Measurements from ENCODE around the gene SUCO. TPM values are rescaled to one million over a fixed set of nuclear protein-coding genes. Genes with fewer than 3 reads are reported as not detected.

Gene SUCO
- total RNA-seq, 3 donors from 2014 or later (not counting 1 experiment from before 2014, with no cell fraction given) = 86.0 to 97.5 (median 96.0) TPM

GRCh38 chr1:172654535-172654934 lies 121.6 kb downstream of the SUCO start:
- TF ChIP-seq, protein P1, sequence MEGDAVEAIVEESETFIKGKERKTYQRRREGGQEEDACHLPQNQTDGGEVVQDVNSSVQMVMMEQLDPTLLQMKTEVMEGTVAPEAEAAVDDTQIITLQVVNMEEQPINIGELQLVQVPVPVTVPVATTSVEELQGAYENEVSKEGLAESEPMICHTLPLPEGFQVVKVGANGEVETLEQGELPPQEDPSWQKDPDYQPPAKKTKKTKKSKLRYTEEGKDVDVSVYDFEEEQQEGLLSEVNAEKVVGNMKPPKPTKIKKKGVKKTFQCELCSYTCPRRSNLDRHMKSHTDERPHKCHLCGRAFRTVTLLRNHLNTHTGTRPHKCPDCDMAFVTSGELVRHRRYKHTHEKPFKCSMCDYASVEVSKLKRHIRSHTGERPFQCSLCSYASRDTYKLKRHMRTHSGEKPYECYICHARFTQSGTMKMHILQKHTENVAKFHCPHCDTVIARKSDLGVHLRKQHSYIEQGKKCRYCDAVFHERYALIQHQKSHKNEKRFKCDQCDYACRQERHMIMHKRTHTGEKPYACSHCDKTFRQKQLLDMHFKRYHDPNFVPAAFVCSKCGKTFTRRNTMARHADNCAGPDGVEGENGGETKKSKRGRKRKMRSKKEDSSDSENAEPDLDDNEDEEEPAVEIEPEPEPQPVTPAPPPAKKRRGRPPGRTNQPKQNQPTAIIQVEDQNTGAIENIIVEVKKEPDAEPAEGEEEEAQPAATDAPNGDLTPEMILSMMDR (IDR thresholded peaks at IDR 0.05) = no peak
- Histone ChIP-seq H3K27ac (ENCODE audit: low read length) (no peak overlapping the region), H3K4me1 (ENCODE audit: control insufficient read depth, insufficient read depth, low read length) (peaks cover 13% of the 10 kb centered on the region), H3K27me3 (ENCODE audit: control insufficient read depth, insufficient read depth, low read length) (no peaks in the 10 kb centered on the region), H3K9me3 (ENCODE audit: control insufficient read depth, insufficient read depth, low read length) (no peaks in the 10 kb centered on the region), H3K36me3 (ENCODE audit: control insufficient read depth, insufficient read depth, low read length) (no peaks in the 10 kb centered on the region), H3K4me3 (ENCODE audit: low read length) (no peak overlapping the region)
- Mint-ChIP-seq H3K9me3 (no peaks in the 10 kb centered on the region), H3K4me1 (peaks cover 26 to 35% of the 10 kb centered on the region in 2 donors), H3K27me3 (ENCODE audit: low read depth in 2 of 2) (no peaks in the 10 kb centered on the region), H3K36me3 (no peaks in the 10 kb centered on the region), H3K4me3 (no peak overlapping the region), H3K27ac (no peak overlapping the region)
- DNase-seq (no peak), ATAC-seq (no peak)
- intact Hi-C loops (cut with micrococcal nuclease) = no loop called here
- WGBS (ENCODE audit: insufficient coverage) = 91% methylated on average over 1 of the region's 2 CpGs

GRCh38 chr1:172656576-172656975 lies 123.6 kb downstream of the SUCO start:
- Mint-ChIP-seq H3K4me3 (peak overlapping the region; percentile 32), H3K9me3 (no peaks in the 10 kb centered on the region), H3K4me1 (peaks cover 42 to 52% of the 10 kb centered on the region in 2 donors), H3K27ac (peak overlapping the region in 1 of 2 donors; percentile 15), H3K36me3 (peaks cover 11% of the 10 kb centered on the region), H3K27me3 (ENCODE audit: low read depth in 2 of 2) (no peaks in the 10 kb centered on the region)
- H3K27me3 ChIP-seq (ENCODE audit: control insufficient read depth, insufficient read depth, low read length) = no peaks in the 10 kb centered on the region
- ATAC-seq (no peak), DNase-seq (no peak)
- H3K27ac ChIP-seq (ENCODE audit: low read length) = no peak overlapping the region
- no peaks in the 10 kb centered on the region for H3K36me3 ChIP-seq (ENCODE audit: control insufficient read depth, insufficient read depth, low read length)
- intact Hi-C loops (cut with micrococcal nuclease) = no loop called here
- H3K4me1 ChIP-seq (ENCODE audit: control insufficient read depth, insufficient read depth, low read length) = peaks cover 13% of the 10 kb centered on the region
- H3K4me3 ChIP-seq (ENCODE audit: low read length) = no peak overlapping the region
- TF ChIP-seq, protein P1 (IDR thresholded peaks at IDR 0.05) = no peak
- no peaks in the 10 kb centered on the region for H3K9me3 ChIP-seq (ENCODE audit: control insufficient read depth, insufficient read depth, low read length)
- 93% methylated on average over 6 of the region's 6 CpGs for WGBS (ENCODE audit: insufficient coverage)

GRCh38 chr1:172657586-172657985 lies 124.6 kb downstream of the SUCO start:
- H3K4me1 Mint-ChIP-seq = peaks cover 50 to 62% of the 10 kb centered on the region in 2 donors
- peaks cover 11% of the 10 kb centered on the region for H3K36me3 Mint-ChIP-seq
- H3K36me3 ChIP-seq (ENCODE audit: control insufficient read depth, insufficient read depth, low read length) = no peaks in the 10 kb centered on the region
- no peaks in the 10 kb centered on the region for H3K9me3 ChIP-seq (ENCODE audit: control insufficient read depth, insufficient read depth, low read length)
- H3K27me3 ChIP-seq (ENCODE audit: control insufficient read depth, insufficient read depth, low read length) = no peaks in the 10 kb centered on the region
- no peaks in the 10 kb centered on the region for H3K9me3 Mint-ChIP-seq
- TF ChIP-seq, protein P1 (IDR thresholded peaks at IDR 0.05) = no peak
- intact Hi-C loops (cut with micrococcal nuclease) = no loop called here
- H3K4me1 ChIP-seq (ENCODE audit: control insufficient read depth, insufficient read depth, low read length) = peaks cover 13% of the 10 kb centered on the region
- WGBS (ENCODE audit: insufficient coverage) = no CpG with 5 or more reads among the region's 1 CpG
- ATAC-seq = no peak
- no peaks in the 10 kb centered on the region for H3K27me3 Mint-ChIP-seq (ENCODE audit: low read depth in 2 of 2)
- no peak for DNase-seq
- H3K4me3 Mint-ChIP-seq = no peak overlapping the region
- H3K27ac ChIP-seq (ENCODE audit: low read length) = no peak overlapping the region
- H3K4me3 ChIP-seq (ENCODE audit: low read length) = no peak overlapping the region
- no peak overlapping the region for H3K27ac Mint-ChIP-seq

GRCh38 chr1:172658871-172659453 lies 126.0 kb downstream of the SUCO start, which contains the start of gene FASLG:
TSS of gene FASLG (plus strand) at chr1:172659103. CDS start at chr1:172659202, 99 bp downstream.
- Histone ChIP-seq H3K27ac (ENCODE audit: low read length) (peak within 1 kb of the TSS; percentile 51), H3K36me3 (ENCODE audit: control insufficient read depth, insufficient read depth, low read length) (peaks cover 3% of the 10 kb centered on the region), H3K9me3 (ENCODE audit: control insufficient read depth, insufficient read depth, low read length) (no peaks in the 10 kb centered on the region), H3K4me3 (ENCODE audit: low read length) (peak within 1 kb of the TSS; percentile 72), H3K27me3 (ENCODE audit: control insufficient read depth, insufficient read depth, low read length) (no peaks in the 10 kb centered on the region), H3K4me1 (ENCODE audit: control insufficient read depth, insufficient read depth, low read length) (peaks cover 19% of the 10 kb centered on the region)
- ATAC-seq (peak; percentile 57 to 70 (median 58)), DNase-seq (peak; percentile 58 to 70)
- H3K36me3 Mint-ChIP-seq = peaks cover 17% of the 10 kb centered on the region
- WGBS (ENCODE audit: insufficient coverage) = 29% methylated on average over 4 of the region's 11 CpGs
- peak within 1 kb of the TSS; percentile 98 for H3K27ac Mint-ChIP-seq
- H3K9me3 Mint-ChIP-seq = no peaks in the 10 kb centered on the region
- TF ChIP-seq, protein P1 (IDR thresholded peaks at IDR 0.05) = no peak
- peaks cover 58 to 70% of the 10 kb centered on the region in 2 donors for H3K4me1 Mint-ChIP-seq
- peak within 1 kb of the TSS; percentile 92 for H3K4me3 Mint-ChIP-seq
- intact Hi-C loops (cut with micrococcal nuclease) = loop anchor here (1.0 to 2.0 kb wide), 3 partner anchors 12 to 20 kb away; no protein-coding TSS in a partner anchor
- H3K27me3 Mint-ChIP-seq (ENCODE audit: low read depth in 2 of 2) = no peaks in the 10 kb centered on the region

All from natural killer cell (primary cell).